RWPE2 (cell line): ENCODE results near the gene BRF1.

Source experiments
- ATAC-seq: fragments of 200-7000 bp; cut with Tn5 transposase; 3 replicates; pipeline ENCODE4 v1.9.1; 2021; ENCODE audit warnings: low read depth
- DNase-seq: peaks from one replicate; pipeline ENCODE4 v3.0.0-alpha.2; 2020; ENCODE audit warnings: low spot score
- H3K27ac ChIP-seq: fragments of 450-650 bp; 2 replicates; pipeline ENCODE4 v1.5.1; 2017; ENCODE audit warnings: mild to moderate bottlenecking; ENCODE audit not compliant: poor library complexity, severe bottlenecking
- H3K27me3 ChIP-seq: fragments of 250-450 bp; sonication (Bioruptor Pico); 2 replicates; pipeline ENCODE4 v1.5.1; 2021; ENCODE audit warnings: mild to moderate bottlenecking, moderate library complexity; ENCODE audit not compliant: insufficient read depth, poor library complexity, severe bottlenecking
- H3K36me3 ChIP-seq: fragments of 250-450 bp; sonication (Bioruptor Pico); 2 replicates; pipeline ENCODE4 v1.5.1; 2020; ENCODE audit warnings: low read depth, mild to moderate bottlenecking, moderate library complexity
- H3K4me1 ChIP-seq: fragments of 250-450 bp; sonication (Bioruptor Pico); 2 replicates; pipeline ENCODE4 v1.5.1; 2021; ENCODE audit warnings: mild to moderate bottlenecking, moderate library complexity; ENCODE audit not compliant: insufficient read depth, poor library complexity, severe bottlenecking
- H3K4me3 ChIP-seq: fragments of 250-450 bp; sonication (Bioruptor Pico); 2 replicates; pipeline ENCODE4 v1.5.1; 2021; ENCODE audit warnings: mild to moderate bottlenecking, moderate library complexity; ENCODE audit not compliant: severe bottlenecking
- H3K9me3 ChIP-seq: fragments of 250-450 bp; sonication (Bioruptor Pico); 2 replicates; pipeline ENCODE4 v1.5.1; 2021; ENCODE audit warnings: mild to moderate bottlenecking, moderate library complexity; ENCODE audit not compliant: severe bottlenecking
- CTCF ChIP-seq: fragments of 450-650 bp; IDR thresholded peaks from one replicate; pipeline ENCODE4 v1.5.1; 2017; ENCODE audit warnings: mild to moderate bottlenecking, moderate library complexity; ENCODE audit not compliant: poor library complexity, severe bottlenecking

The BRF1 gene

GRCh38 chr14:105178868-105179140 lies 122.0 kb downstream of the BRF1 start:
- Histone ChIP-seq H3K36me3 (no peaks in the 10 kb centered on the region), H3K4me1 (peaks cover 9% of the 10 kb centered on the region), H3K27ac (no peak overlapping the region), H3K9me3 (no peaks in the 10 kb centered on the region), H3K4me3 (no peak overlapping the region), H3K27me3 (no peaks in the 10 kb centered on the region)
- ATAC-seq (no peak), DNase-seq (no peak)
- TF ChIP-seq CTCF = no peak

- H3K4me1 ChIP-seq = peaks cover 9% of the 10 kb centered on the region
- H3K36me3 ChIP-seq = no peaks in the 10 kb centered on the region
- peak; percentile 6 for TF ChIP-seq CTCF
- ATAC-seq (no peak), DNase-seq (no peak)
- no peaks in the 10 kb centered on the region for H3K9me3 ChIP-seq
- no peaks in the 10 kb centered on the region for H3K27me3 ChIP-seq
- H3K4me3 ChIP-seq = no peak overlapping the region
- no peak overlapping the region for H3K27ac ChIP-seq
Observed at GRCh38 chr14:105178069-105178867, 122.5 kb downstream of the BRF1 start.

- ATAC-seq (no peak), DNase-seq (no peak)
- Histone ChIP-seq H3K36me3 (no peaks in the 10 kb centered on the region), H3K4me3 (no peak overlapping the region), H3K27ac (no peak overlapping the region), H3K27me3 (no peaks in the 10 kb centered on the region), H3K4me1 (peaks cover 9% of the 10 kb centered on the region), H3K9me3 (no peaks in the 10 kb centered on the region)
- no peak for TF ChIP-seq CTCF
Observed at GRCh38 chr14:105177082-105177481, 123.7 kb downstream of the BRF1 start.

- no peak for DNase-seq
- TF ChIP-seq CTCF = no peak
- Histone ChIP-seq H3K27ac (no peak overlapping the region), H3K9me3 (no peaks in the 10 kb centered on the region), H3K4me3 (no peak overlapping the region), H3K4me1 (peaks cover 9% of the 10 kb centered on the region), H3K27me3 (no peaks in the 10 kb centered on the region), H3K36me3 (no peaks in the 10 kb centered on the region)
- ATAC-seq = no peak
Observed at GRCh38 chr14:105176513-105176912, 124.3 kb downstream of the BRF1 start.
